Liver (tissue), 9 donors: ENCODE measurements around the gene CNNM2. TPM values are rescaled to one million over a fixed set of nuclear protein-coding genes. Genes with fewer than 3 reads are reported as not detected.

ENCODE experiments used
- DNase-seq: peaks from one replicate; pipeline ENCODE4 v3.0.0-alpha.2; 2017; ENCODE audit warnings: low spot score
- H3K27ac ChIP-seq, 2 donors: one replicate each; pipeline ENCODE4 v1.7.0; 2013; ENCODE audit warnings: inconsistent platforms in 2 of 2, low read length in 2 of 2, control low read depth in 1 of 2, low read depth in 1 of 2, mild to moderate bottlenecking in 1 of 2
- H3K27me3 ChIP-seq, 4 donors: one replicate each; pipeline versions ENCODE4 v1.6.1 to v1.7.0; 2013; ENCODE audit warnings: low read length in 3 of 4, inconsistent platforms in 1 of 4, mild to moderate bottlenecking in 1 of 4, moderate library complexity in 1 of 4; ENCODE audit not compliant: control insufficient read depth in 4 of 4, insufficient read depth in 4 of 4
- H3K36me3 ChIP-seq, 4 donors: one replicate each; pipeline versions ENCODE4 v1.6.1 to v1.7.0; 2013; ENCODE audit warnings: low read length in 3 of 4, mild to moderate bottlenecking in 3 of 4, low read depth in 1 of 4, moderate library complexity in 1 of 4; ENCODE audit not compliant: control insufficient read depth in 4 of 4, insufficient read depth in 3 of 4
- H3K4me1 ChIP-seq, 4 donors: one replicate each; pipeline versions ENCODE4 v1.6.1 to v1.7.0; 2013; ENCODE audit warnings: low read length in 3 of 4, mild to moderate bottlenecking in 3 of 4, moderate library complexity in 1 of 4; ENCODE audit not compliant: control insufficient read depth in 4 of 4, insufficient read depth in 4 of 4
- H3K4me3 ChIP-seq, 3 donors: one replicate each; pipeline versions ENCODE4 v1.6.1 to v1.7.0; 2013; ENCODE audit warnings: low read length in 3 of 3, control low read depth in 1 of 3, low read depth in 1 of 3, mild to moderate bottlenecking in 1 of 3
- H3K9ac ChIP-seq, 2 donors: one replicate each; pipeline ENCODE4 v1.7.0; 2013; ENCODE audit warnings: low read length in 2 of 2, mild to moderate bottlenecking in 2 of 2, moderate library complexity in 2 of 2, control low read depth in 1 of 2, low read depth in 1 of 2
- H3K9me3 ChIP-seq, 4 donors: one replicate each; pipeline versions ENCODE4 v1.6.1 to v1.7.0; 2013; ENCODE audit warnings: low read length in 3 of 4; ENCODE audit not compliant: control insufficient read depth in 4 of 4
- ATF3 ChIP-seq: IDR thresholded peaks from 2 replicates; pipeline ENCODE4 v1.6.1; 2016; ENCODE audit warnings: antibody characterized with exemption
- EGR1 ChIP-seq, 2 donors: IDR thresholded peaks; 2 replicates each; pipeline ENCODE4 v1.6.1; 2016 to 2018; ENCODE audit warnings: antibody characterized with exemption in 2 of 2, low read depth in 2 of 2
- FOXA1 ChIP-seq: IDR thresholded peaks from 2 replicates; pipeline ENCODE4 v1.6.1; 2016; ENCODE audit warnings: antibody characterized with exemption
- FOXA2 ChIP-seq: IDR thresholded peaks from 2 replicates; pipeline ENCODE4 v1.6.1; 2016; ENCODE audit warnings: antibody characterized with exemption
- HNF4G ChIP-seq: IDR thresholded peaks from 2 replicates; pipeline ENCODE4 v1.6.1; 2016; ENCODE audit warnings: antibody characterized with exemption
- JUND ChIP-seq, 2 donors: IDR thresholded peaks; 2 replicates each; pipeline ENCODE4 v1.6.1; 2016; ENCODE audit warnings: antibody characterized with exemption in 2 of 2
- NR2F2 ChIP-seq: IDR thresholded peaks from 2 replicates; pipeline ENCODE4 v1.6.1; 2016; ENCODE audit warnings: antibody characterized with exemption
- RAD21 ChIP-seq, 2 donors: IDR thresholded peaks; 2 replicates each; pipeline ENCODE4 v1.6.1; 2016; ENCODE audit warnings: antibody characterized with exemption in 2 of 2, mild to moderate bottlenecking in 2 of 2
- RXRA ChIP-seq, 2 donors: IDR thresholded peaks; 2 replicates each; pipeline ENCODE4 v1.6.1; 2017 to 2018; ENCODE audit warnings: antibody characterized with exemption in 2 of 2, mild to moderate bottlenecking in 1 of 2
- SP1 ChIP-seq: IDR thresholded peaks from 2 replicates; pipeline ENCODE4 v1.6.1; 2018; ENCODE audit warnings: antibody characterized with exemption, mild to moderate bottlenecking
- TAF1 ChIP-seq: conservative IDR thresholded peaks from 2 replicates; pipeline ENCODE4 v1.6.1; 2016; ENCODE audit warnings: antibody characterized with exemption, mild to moderate bottlenecking
- YY1 ChIP-seq: IDR thresholded peaks from 2 replicates; pipeline ENCODE4 v1.6.1; 2016; ENCODE audit warnings: antibody characterized with exemption, mild to moderate bottlenecking
- WGBS: extraction: QIAGEN DNeasy Blood & Tissue Kit; methylation state at CpG from one replicate; pipeline ENCODE4 v1.1.7; 2013; 5-methylcytosine and 5-hydroxymethylcytosine counted together
- polyA plus RNA-seq, 2 donors: library from polyadenylated mRNA; stranded (reverse) in 1 of 2; unstranded in 1 of 2; fragments of 200-250 nt in 1 of 2; fragments of >200 nt in 1 of 2; fragmentation: Nextera tagmentation in 1 of 2; extraction: Ambion mirVana in 1 of 2; gene quantifications; one replicate each; pipeline versions ENCODE4 v1.2.1 to v1.2.3, GENCODE V29; 2013 to 2015
- total RNA-seq, 2 donors: library from RNA; depleted of rRNA; stranded (reverse); fragments of >200 nt; gene quantifications; one replicate each; pipeline ENCODE4 v1.2.3, GENCODE V29; 2014
- TF ChIP-seq, protein P1 (sequence below): IDR thresholded peaks from 2 replicates; pipeline ENCODE4 v1.6.1; 2016; ENCODE audit warnings: antibody characterized with exemption, mild to moderate bottlenecking
- TF ChIP-seq, protein P2 (sequence below): IDR thresholded peaks from 2 replicates; pipeline ENCODE4 v1.6.1; 2016; ENCODE audit warnings: antibody characterized with exemption
- TF ChIP-seq, protein P3 (sequence below): IDR thresholded peaks from 2 replicates; pipeline ENCODE4 v1.6.1; 2016; ENCODE audit warnings: antibody characterized with exemption
- TF ChIP-seq, protein P4 (sequence below): fragments of 150-350 bp; IDR thresholded peaks from 2 replicates; pipeline ENCODE4 v1.5.1; 2017; ENCODE audit warnings: improper control_type of control experiment, low read depth, low read length; ENCODE audit not compliant: missing input control
- donor health status: healthy.
- donor health status: healthy.
- donor health status: healthy.
- donor health status: healthy.
- donor health status: healthy.

Gene CNNM2
- total and polyA plus RNA-seq, 4 donors, result 2.0 to 10.8 (median 6.9) TPM

- no peak overlapping the region for H3K27ac ChIP-seq
- no peaks in the 10 kb centered on the region for H3K9me3 ChIP-seq
- WGBS, result 82% methylated on average over 4 of the region's 4 CpGs
- DNase-seq, result no peak
- peaks cover 2 to 10% (median 8%) of the 10 kb centered on the region in 4 donors for H3K4me1 ChIP-seq
- no peaks in the 10 kb centered on the region for H3K27me3 ChIP-seq
- H3K9ac ChIP-seq, result no peak overlapping the region
- TF ChIP-seq JUND (IDR thresholded peaks at IDR 0.05) (no peak), FOXA2 (no peak), RXRA (IDR thresholded peaks at IDR 0.05) (no peak), YY1 (no peak), ATF3 (no peak), SP1 (no peak), EGR1 (IDR thresholded peaks at IDR 0.05; ENCODE audit: low read depth in 2 of 2) (no peak), TAF1 (no peak), NR2F2 (no peak), FOXA1 (no peak), HNF4G (no peak), RAD21 (IDR thresholded peaks at IDR 0.05) (no peak)
- TF ChIP-seq, protein P1, sequence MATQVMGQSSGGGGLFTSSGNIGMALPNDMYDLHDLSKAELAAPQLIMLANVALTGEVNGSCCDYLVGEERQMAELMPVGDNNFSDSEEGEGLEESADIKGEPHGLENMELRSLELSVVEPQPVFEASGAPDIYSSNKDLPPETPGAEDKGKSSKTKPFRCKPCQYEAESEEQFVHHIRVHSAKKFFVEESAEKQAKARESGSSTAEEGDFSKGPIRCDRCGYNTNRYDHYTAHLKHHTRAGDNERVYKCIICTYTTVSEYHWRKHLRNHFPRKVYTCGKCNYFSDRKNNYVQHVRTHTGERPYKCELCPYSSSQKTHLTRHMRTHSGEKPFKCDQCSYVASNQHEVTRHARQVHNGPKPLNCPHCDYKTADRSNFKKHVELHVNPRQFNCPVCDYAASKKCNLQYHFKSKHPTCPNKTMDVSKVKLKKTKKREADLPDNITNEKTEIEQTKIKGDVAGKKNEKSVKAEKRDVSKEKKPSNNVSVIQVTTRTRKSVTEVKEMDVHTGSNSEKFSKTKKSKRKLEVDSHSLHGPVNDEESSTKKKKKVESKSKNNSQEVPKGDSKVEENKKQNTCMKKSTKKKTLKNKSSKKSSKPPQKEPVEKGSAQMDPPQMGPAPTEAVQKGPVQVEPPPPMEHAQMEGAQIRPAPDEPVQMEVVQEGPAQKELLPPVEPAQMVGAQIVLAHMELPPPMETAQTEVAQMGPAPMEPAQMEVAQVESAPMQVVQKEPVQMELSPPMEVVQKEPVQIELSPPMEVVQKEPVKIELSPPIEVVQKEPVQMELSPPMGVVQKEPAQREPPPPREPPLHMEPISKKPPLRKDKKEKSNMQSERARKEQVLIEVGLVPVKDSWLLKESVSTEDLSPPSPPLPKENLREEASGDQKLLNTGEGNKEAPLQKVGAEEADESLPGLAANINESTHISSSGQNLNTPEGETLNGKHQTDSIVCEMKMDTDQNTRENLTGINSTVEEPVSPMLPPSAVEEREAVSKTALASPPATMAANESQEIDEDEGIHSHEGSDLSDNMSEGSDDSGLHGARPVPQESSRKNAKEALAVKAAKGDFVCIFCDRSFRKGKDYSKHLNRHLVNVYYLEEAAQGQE, result no peak
- TF ChIP-seq, protein P2, sequence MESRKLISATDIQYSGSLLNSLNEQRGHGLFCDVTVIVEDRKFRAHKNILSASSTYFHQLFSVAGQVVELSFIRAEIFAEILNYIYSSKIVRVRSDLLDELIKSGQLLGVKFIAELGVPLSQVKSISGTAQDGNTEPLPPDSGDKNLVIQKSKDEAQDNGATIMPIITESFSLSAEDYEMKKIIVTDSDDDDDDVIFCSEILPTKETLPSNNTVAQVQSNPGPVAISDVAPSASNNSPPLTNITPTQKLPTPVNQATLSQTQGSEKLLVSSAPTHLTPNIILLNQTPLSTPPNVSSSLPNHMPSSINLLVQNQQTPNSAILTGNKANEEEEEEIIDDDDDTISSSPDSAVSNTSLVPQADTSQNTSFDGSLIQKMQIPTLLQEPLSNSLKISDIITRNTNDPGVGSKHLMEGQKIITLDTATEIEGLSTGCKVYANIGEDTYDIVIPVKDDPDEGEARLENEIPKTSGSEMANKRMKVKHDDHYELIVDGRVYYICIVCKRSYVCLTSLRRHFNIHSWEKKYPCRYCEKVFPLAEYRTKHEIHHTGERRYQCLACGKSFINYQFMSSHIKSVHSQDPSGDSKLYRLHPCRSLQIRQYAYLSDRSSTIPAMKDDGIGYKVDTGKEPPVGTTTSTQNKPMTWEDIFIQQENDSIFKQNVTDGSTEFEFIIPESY, result no peak
- TF ChIP-seq, protein P3, sequence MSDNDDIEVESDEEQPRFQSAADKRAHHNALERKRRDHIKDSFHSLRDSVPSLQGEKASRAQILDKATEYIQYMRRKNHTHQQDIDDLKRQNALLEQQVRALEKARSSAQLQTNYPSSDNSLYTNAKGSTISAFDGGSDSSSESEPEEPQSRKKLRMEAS, result no peak
- TF ChIP-seq, protein P4, sequence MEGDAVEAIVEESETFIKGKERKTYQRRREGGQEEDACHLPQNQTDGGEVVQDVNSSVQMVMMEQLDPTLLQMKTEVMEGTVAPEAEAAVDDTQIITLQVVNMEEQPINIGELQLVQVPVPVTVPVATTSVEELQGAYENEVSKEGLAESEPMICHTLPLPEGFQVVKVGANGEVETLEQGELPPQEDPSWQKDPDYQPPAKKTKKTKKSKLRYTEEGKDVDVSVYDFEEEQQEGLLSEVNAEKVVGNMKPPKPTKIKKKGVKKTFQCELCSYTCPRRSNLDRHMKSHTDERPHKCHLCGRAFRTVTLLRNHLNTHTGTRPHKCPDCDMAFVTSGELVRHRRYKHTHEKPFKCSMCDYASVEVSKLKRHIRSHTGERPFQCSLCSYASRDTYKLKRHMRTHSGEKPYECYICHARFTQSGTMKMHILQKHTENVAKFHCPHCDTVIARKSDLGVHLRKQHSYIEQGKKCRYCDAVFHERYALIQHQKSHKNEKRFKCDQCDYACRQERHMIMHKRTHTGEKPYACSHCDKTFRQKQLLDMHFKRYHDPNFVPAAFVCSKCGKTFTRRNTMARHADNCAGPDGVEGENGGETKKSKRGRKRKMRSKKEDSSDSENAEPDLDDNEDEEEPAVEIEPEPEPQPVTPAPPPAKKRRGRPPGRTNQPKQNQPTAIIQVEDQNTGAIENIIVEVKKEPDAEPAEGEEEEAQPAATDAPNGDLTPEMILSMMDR, result no peak
- peaks cover 0 to 4% (median 0%) of the 10 kb centered on the region in 4 donors for H3K36me3 ChIP-seq
- no peak overlapping the region for H3K4me3 ChIP-seq
Observed at GRCh38 chr10:102878629-102879028, 39.5 kb upstream of the CNNM2 start.

GRCh38 chr10:102880256-102880655 lies 37.8 kb upstream of the CNNM2 start:
- peaks cover 0 to 4% (median 0%) of the 10 kb centered on the region in 4 donors for H3K36me3 ChIP-seq
- no peak overlapping the region for H3K9ac ChIP-seq
- no peaks in the 10 kb centered on the region for H3K9me3 ChIP-seq
- H3K4me1 ChIP-seq, result peaks cover 2 to 10% (median 8%) of the 10 kb centered on the region in 4 donors
- H3K4me3 ChIP-seq, result no peak overlapping the region
- no peaks in the 10 kb centered on the region for H3K27me3 ChIP-seq
- no peak overlapping the region for H3K27ac ChIP-seq
- DNase-seq, result no peak
- WGBS, result 82% methylated on average over 2 of the region's 2 CpGs
- TF ChIP-seq, protein P1, result no peak
- TF ChIP-seq RXRA (IDR thresholded peaks at IDR 0.05) (no peak), NR2F2 (no peak)
- TF ChIP-seq, protein P2, result no peak
- TF ChIP-seq, protein P4, result no peak
